Tibial artery (tissue), 4 donors: Measurements from ENCODE around the gene KRTAP10-9.

ENCODE experiments used
- DNase-seq, 2 donors: peaks; one replicate each; pipeline ENCODE4 v3.0.0-alpha.2; 2019
- H3K27ac ChIP-seq, 2 donors: fragments of 200-600 bp; sonication (generic) in 1 of 2; 1 replicate in 1 of 2; 2 replicates in 1 of 2; pipeline ENCODE4 v1.5.1; 2018 to 2019; ENCODE audit warnings: mild to moderate bottlenecking in 1 of 2
- H3K27me3 ChIP-seq, 2 donors: fragments of 200-600 bp; sonication (generic) in 1 of 2; one replicate each; pipeline versions ENCODE4 v1.5.1 to v1.6.0; 2016 to 2019
- H3K36me3 ChIP-seq, 3 donors: fragments of 200-600 bp; sonication (generic) in 2 of 3; one replicate each; pipeline ENCODE4 v1.5.1; 2016 to 2019; ENCODE audit warnings: mild to moderate bottlenecking in 2 of 3
- H3K4me1 ChIP-seq, 4 donors: fragments of 200-600 bp; sonication (generic) in 2 of 4; 1 replicate in 3 of 4; 2 replicates in 1 of 4; pipeline ENCODE4 v1.5.1; 2016 to 2019
- H3K4me3 ChIP-seq, 2 donors: fragments of 200-600 bp; sonication (generic) in 1 of 2; 1 replicate in 1 of 2; 2 replicates in 1 of 2; pipeline ENCODE4 v1.5.1; 2018 to 2019; ENCODE audit warnings: mild to moderate bottlenecking in 2 of 2
- H3K9me3 ChIP-seq, 3 donors: fragments of 200-600 bp; sonication (generic) in 1 of 3; one replicate each; pipeline ENCODE4 v1.5.1; 2016 to 2019
- CTCF ChIP-seq, 2 experiments: fragments of 200-600 bp in 1 of 2; fragments of 450-650 bp in 1 of 2; IDR thresholded peaks; one replicate each; pipeline ENCODE4 v1.5.1; 2017 to 2019; ENCODE audit warnings: antibody characterized with exemption in 2 of 2, mild to moderate bottlenecking in 1 of 2, moderate library complexity in 1 of 2
- intact Hi-C: fragments of 100-400 bp; cut with DNase I; formaldehyde crosslinking; loops from one replicate; pipeline ENCODE4 v1.15.0; 2023; ENCODE audit warnings: low total_unique reads

KRTAP10-9 gene

DNA sequence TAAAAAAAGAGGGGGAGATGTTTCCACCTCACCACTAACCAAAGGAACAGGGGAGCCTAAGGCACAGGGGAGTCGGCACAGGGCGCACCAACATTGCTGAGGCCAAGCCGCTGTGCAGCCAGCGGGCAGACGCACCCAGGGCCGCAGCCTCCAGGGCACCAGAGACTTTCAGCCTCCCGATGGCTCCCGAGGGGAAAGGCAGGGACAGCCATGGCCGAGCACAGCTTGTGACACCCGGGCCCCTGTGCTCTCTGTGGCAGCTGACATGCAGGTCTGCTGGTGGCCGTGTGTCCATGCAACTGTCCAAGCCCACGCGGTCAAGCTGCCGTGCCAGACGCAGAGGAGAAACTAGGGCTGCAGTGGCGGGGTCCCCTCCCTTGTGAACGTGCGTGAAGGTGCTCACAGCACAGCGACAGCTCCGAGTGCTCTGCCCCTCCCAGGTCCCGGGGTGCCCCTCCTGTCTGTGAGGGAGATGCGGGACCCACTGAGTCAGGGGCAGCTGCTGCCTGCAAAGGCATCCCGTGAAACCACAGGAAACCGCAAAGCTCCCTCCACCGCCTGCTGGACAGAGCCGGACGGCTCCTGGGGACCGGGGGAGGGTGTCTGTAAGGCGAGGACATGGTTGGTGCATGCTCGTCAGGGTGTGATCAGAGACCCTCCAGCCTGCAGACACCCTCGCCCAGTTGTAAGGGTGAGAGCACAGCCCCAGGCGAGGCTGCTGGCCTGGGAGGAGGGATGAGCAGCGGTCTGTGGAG is 21.8 kb downstream of the KRTAP10-9 start:
- intact Hi-C loops: no loop called here
- no peak overlapping the region for H3K27ac ChIP-seq
- H3K4me3 ChIP-seq: no peak overlapping the region
- no peak for TF ChIP-seq CTCF (IDR thresholded peaks at IDR 0.05)
- H3K36me3 ChIP-seq: no peaks in the 10 kb centered on the region
- DNase-seq: no peak
- peaks cover 0 to 8% (median 6%) of the 10 kb centered on the region in 3 donors for H3K9me3 ChIP-seq
- H3K27me3 ChIP-seq: peaks cover 0 to 30% of the 10 kb centered on the region in 2 donors
- no peaks in the 10 kb centered on the region for H3K4me1 ChIP-seq

- Histone ChIP-seq H3K36me3 (no peaks in the 10 kb centered on the region), H3K4me1 (no peaks in the 10 kb centered on the region)
Measured at GRCh38 chr21:44649521-44650100, 22.7 kb downstream of the KRTAP10-9 start.

DNA sequence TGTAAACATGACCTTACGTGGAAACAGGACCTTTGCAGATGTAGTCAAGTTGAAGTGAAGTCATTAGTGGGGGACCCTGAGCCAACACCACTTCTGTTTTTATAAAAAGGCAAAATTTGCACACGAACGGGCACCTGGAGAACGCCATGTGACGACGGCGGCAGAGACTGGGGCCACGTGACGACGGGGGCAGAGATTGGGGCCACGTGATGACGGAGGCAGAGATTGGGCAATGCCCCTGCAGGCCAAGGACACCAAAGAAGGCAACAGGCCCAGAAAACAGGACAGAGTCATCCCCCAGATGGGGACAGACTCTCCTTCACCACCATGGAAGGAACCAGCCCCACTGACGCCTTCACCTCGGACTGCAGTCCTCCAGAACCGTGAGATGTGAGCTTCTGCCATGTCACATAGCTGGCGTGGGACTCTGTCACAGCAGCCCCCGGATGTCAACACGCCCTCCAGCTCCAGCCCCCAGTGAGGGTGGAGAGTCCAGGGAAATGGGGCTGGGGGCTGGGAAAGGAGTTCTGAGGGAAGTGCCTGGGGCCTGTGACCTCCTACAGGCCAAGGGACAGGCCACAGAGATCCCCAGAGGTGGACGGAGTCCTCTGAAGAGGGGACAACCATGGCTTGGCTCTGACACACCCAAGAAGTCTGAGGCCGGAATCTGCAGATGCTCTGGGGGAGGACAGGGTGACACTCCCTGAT is 23.5 kb downstream of the KRTAP10-9 start:
- H3K36me3 ChIP-seq: no peaks in the 10 kb centered on the region
- intact Hi-C loops: no loop called here
- peaks cover 0 to 30% of the 10 kb centered on the region in 2 donors for H3K27me3 ChIP-seq
- H3K4me3 ChIP-seq: no peak overlapping the region
- peaks cover 0 to 4% (median 1%) of the 10 kb centered on the region in 3 donors for H3K9me3 ChIP-seq
- no peaks in the 10 kb centered on the region for H3K4me1 ChIP-seq
- no peak overlapping the region for H3K27ac ChIP-seq
- no peak for DNase-seq
- TF ChIP-seq CTCF (IDR thresholded peaks at IDR 0.05): no peak

More at GRCh38 chr21:44649521-44650100, 22.7 kb downstream of the KRTAP10-9 start:
- no peak for TF ChIP-seq CTCF (IDR thresholded peaks at IDR 0.05)
- peaks cover 0 to 30% of the 10 kb centered on the region in 2 donors for H3K27me3 ChIP-seq
- DNase-seq: no peak
- no peak overlapping the region for H3K27ac ChIP-seq
- intact Hi-C loops: no loop called here
- peaks cover 0 to 8% (median 6%) of the 10 kb centered on the region in 3 donors for H3K9me3 ChIP-seq
- no peak overlapping the region for H3K4me3 ChIP-seq

GRCh38 chr21:44650973-44651675 is 24.2 kb downstream of the KRTAP10-9 start:
- TF ChIP-seq CTCF (IDR thresholded peaks at IDR 0.05): no peak
- H3K36me3 ChIP-seq: no peaks in the 10 kb centered on the region
- H3K27me3 ChIP-seq: peaks cover 0 to 30% of the 10 kb centered on the region in 2 donors
- intact Hi-C loops: no loop called here
- no peak overlapping the region for H3K27ac ChIP-seq
- H3K9me3 ChIP-seq: no peaks in the 10 kb centered on the region
- H3K4me3 ChIP-seq: no peak overlapping the region
- no peaks in the 10 kb centered on the region for H3K4me1 ChIP-seq
- no peak for DNase-seq

DNA sequence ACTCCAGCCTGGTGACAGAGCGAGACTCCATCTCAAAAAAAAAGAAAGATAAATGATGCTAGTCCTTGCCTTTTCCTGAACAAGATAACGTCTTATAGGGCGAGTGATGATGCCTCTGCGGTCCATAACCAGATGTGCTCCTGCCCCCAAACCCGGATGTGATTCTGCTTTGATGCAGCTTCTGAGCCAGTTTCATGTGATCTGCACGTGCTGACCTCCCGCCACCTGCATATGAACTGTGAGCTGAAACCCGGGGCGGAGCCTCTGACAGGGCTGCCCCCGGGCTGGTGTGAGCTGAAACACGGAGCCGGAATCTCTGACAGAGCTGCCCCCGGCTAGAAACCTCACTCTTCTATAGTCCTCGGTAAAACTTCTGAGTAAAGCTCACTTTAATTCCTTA is 26.2 kb downstream of the KRTAP10-9 start:
- intact Hi-C loops: no loop called here
- Histone ChIP-seq H3K27me3 (peaks cover 0 to 22% of the 10 kb centered on the region in 2 donors), H3K9me3 (peaks cover 0 to 6% (median 0%) of the 10 kb centered on the region in 3 donors), H3K36me3 (no peaks in the 10 kb centered on the region), H3K4me1 (no peaks in the 10 kb centered on the region), H3K27ac (no peak overlapping the region), H3K4me3 (no peak overlapping the region)
- DNase-seq: no peak
- TF ChIP-seq CTCF (IDR thresholded peaks at IDR 0.05): no peak
